ENCODE measurements around the gene PCED1B. TPM values are rescaled to one million over a fixed set of nuclear protein-coding genes. Genes with fewer than 3 reads are reported as not detected.

Gene PCED1B
- total and polyA plus RNA-seq, 4 donors, result 2.2 to 8.2 (median 3.8) TPM

GRCh38 chr12:47033081-47033480, 46.3 kb upstream of the PCED1B start:
- Histone ChIP-seq H3K9ac (ENCODE audit: insufficient read depth in 1 of 2, low read length in 2 of 2) (no peak overlapping the region), H3K4me3 (no peak overlapping the region), H3K9me3 (ENCODE audit: control insufficient read depth in 4 of 4, insufficient read depth in 3 of 4, low read length in 3 of 4) (no peaks in the 10 kb centered on the region), H3K36me3 (ENCODE audit: control insufficient read depth in 4 of 4, insufficient read depth in 4 of 4, low read length in 4 of 4) (no peaks in the 10 kb centered on the region), H3K27me3 (ENCODE audit: control insufficient read depth in 3 of 3, insufficient read depth in 3 of 3, low read length in 2 of 3) (no peaks in the 10 kb centered on the region), H3K4me1 (ENCODE audit: control insufficient read depth in 5 of 5, insufficient read depth in 5 of 5, low read length in 5 of 5) (peaks cover 0 to 3% (median 0%) of the 10 kb centered on the region in 5 donors), H3K27ac (ENCODE audit: low read depth in 1 of 2, low read length in 1 of 2) (no peak overlapping the region)
- DNase-seq, result peak in 1 of 3 donors; percentile 13
- WGBS, 2 donors, result 39 to 61% methylated on average over 5 of the region's 5 CpGs
- TF ChIP-seq, protein P1, sequence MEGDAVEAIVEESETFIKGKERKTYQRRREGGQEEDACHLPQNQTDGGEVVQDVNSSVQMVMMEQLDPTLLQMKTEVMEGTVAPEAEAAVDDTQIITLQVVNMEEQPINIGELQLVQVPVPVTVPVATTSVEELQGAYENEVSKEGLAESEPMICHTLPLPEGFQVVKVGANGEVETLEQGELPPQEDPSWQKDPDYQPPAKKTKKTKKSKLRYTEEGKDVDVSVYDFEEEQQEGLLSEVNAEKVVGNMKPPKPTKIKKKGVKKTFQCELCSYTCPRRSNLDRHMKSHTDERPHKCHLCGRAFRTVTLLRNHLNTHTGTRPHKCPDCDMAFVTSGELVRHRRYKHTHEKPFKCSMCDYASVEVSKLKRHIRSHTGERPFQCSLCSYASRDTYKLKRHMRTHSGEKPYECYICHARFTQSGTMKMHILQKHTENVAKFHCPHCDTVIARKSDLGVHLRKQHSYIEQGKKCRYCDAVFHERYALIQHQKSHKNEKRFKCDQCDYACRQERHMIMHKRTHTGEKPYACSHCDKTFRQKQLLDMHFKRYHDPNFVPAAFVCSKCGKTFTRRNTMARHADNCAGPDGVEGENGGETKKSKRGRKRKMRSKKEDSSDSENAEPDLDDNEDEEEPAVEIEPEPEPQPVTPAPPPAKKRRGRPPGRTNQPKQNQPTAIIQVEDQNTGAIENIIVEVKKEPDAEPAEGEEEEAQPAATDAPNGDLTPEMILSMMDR (IDR thresholded peaks at IDR 0.05; ENCODE audit: control extremely low read depth, extremely low read depth), result no peak
- ATAC-seq (ENCODE audit: insufficient read depth, low FRiP score), result peak; percentile 82

DNA sequence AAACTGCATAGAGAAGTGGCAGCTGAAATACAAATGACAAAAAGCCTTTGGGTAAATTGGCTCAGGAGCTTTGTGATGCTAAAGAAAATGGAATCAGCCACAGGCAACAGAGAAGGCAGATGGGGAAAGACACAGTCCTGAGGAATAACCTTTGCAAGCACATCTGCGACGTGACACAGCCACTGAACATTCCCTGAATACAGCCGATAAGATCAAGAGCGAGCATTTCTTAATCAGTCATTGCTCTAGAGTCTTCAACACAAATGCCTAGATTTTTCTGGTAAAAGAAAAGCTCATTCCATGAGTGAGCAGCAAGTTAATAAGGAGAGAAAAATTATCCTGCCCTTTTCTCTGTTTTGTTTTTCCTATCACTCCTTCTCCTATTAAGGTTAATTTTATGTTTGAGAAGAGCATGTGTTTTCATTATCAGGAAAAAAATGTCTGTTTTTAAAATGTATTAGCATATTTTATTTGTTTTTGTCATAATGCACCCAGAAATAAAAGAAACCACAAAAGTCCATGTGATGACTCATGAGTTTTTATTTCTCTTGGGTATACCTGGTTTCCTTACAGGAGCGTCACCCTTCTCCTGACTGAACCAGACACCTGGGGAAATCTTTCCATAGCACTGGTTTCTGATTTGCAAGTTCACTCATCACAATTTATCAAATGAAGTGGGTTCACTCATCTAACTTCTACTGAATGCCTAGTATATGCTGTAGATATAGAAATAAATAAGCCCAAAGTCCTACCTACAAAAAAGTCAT, 45.4 kb upstream of the PCED1B start:
- DNase-seq (no peak), ATAC-seq (ENCODE audit: insufficient read depth, low FRiP score) (no peak)
- no peaks in the 10 kb centered on the region for H3K36me3 ChIP-seq (ENCODE audit: control insufficient read depth in 4 of 4, insufficient read depth in 4 of 4, low read length in 4 of 4)
- peaks cover 0 to 5% (median 0%) of the 10 kb centered on the region in 5 donors for H3K4me1 ChIP-seq (ENCODE audit: control insufficient read depth in 5 of 5, insufficient read depth in 5 of 5, low read length in 5 of 5)
- no peak overlapping the region for H3K27ac ChIP-seq (ENCODE audit: low read depth in 1 of 2, low read length in 1 of 2)
- no peak overlapping the region for H3K4me3 ChIP-seq
- TF ChIP-seq, protein P1 (IDR thresholded peaks at IDR 0.05; ENCODE audit: control extremely low read depth, extremely low read depth), result no peak
- WGBS, 2 donors, result 83 to 89% methylated on average over 5 of the region's 5 CpGs
- H3K9me3 ChIP-seq (ENCODE audit: control insufficient read depth in 4 of 4, insufficient read depth in 3 of 4, low read length in 3 of 4), result no peaks in the 10 kb centered on the region
- H3K27me3 ChIP-seq (ENCODE audit: control insufficient read depth in 3 of 3, insufficient read depth in 3 of 3, low read length in 2 of 3), result no peaks in the 10 kb centered on the region
- H3K9ac ChIP-seq (ENCODE audit: insufficient read depth in 1 of 2, low read length in 2 of 2), result no peak overlapping the region

DNA sequence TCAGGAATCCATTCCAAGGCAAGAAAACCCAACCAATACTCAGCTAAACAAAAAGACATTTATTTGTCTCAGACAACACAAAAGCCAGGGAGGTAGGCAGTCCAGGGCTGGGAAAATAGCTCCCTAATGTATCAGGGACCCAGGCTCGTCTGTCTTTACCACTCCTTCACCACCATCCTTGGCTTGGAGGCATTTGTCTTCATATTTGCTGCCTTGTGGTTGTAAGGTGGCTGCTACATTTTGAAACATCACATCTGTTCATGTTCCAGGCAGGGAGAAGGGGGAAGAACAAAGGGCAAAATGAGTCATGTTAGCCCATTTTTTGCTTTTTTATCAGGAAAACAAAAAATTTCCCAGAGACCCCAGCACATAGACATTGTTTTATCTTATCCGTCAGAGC, 44.8 kb upstream of the PCED1B start:
- Histone ChIP-seq H3K9ac (ENCODE audit: insufficient read depth in 1 of 2, low read length in 2 of 2) (no peak overlapping the region), H3K27ac (ENCODE audit: low read depth in 1 of 2, low read length in 1 of 2) (no peak overlapping the region), H3K4me1 (ENCODE audit: control insufficient read depth in 5 of 5, insufficient read depth in 5 of 5, low read length in 5 of 5) (peaks cover 0 to 5% (median 0%) of the 10 kb centered on the region in 5 donors), H3K4me3 (no peak overlapping the region), H3K9me3 (ENCODE audit: control insufficient read depth in 4 of 4, insufficient read depth in 3 of 4, low read length in 3 of 4) (no peaks in the 10 kb centered on the region), H3K36me3 (ENCODE audit: control insufficient read depth in 4 of 4, insufficient read depth in 4 of 4, low read length in 4 of 4) (no peaks in the 10 kb centered on the region), H3K27me3 (ENCODE audit: control insufficient read depth in 3 of 3, insufficient read depth in 3 of 3, low read length in 2 of 3) (no peaks in the 10 kb centered on the region)
- DNase-seq (no peak), ATAC-seq (ENCODE audit: insufficient read depth, low FRiP score) (no peak)
- WGBS, 2 donors, result 81 to 90% methylated on average over 2 of the region's 2 CpGs
- TF ChIP-seq, protein P1 (IDR thresholded peaks at IDR 0.05; ENCODE audit: control extremely low read depth, extremely low read depth), result no peak

Measured in lung (tissue), 12 donors.